Liver (tissue), 9 donors: ENCODE results near the gene HAO1. TPM values are rescaled to one million over a fixed set of nuclear protein-coding genes. Genes with fewer than 3 reads are reported as not detected.

ENCODE experiments used
- DNase-seq: peaks from one replicate; pipeline ENCODE4 v3.0.0-alpha.2; 2017; ENCODE audit warnings: low spot score
- H3K27ac ChIP-seq, 2 donors: one replicate each; pipeline ENCODE4 v1.7.0; 2013; ENCODE audit warnings: inconsistent platforms in 2 of 2, low read length in 2 of 2, control low read depth in 1 of 2, low read depth in 1 of 2, mild to moderate bottlenecking in 1 of 2
- H3K27me3 ChIP-seq, 4 donors: one replicate each; pipeline versions ENCODE4 v1.6.1 to v1.7.0; 2013; ENCODE audit warnings: low read length in 3 of 4, inconsistent platforms in 1 of 4, mild to moderate bottlenecking in 1 of 4, moderate library complexity in 1 of 4; ENCODE audit not compliant: control insufficient read depth in 4 of 4, insufficient read depth in 4 of 4
- H3K36me3 ChIP-seq, 4 donors: one replicate each; pipeline versions ENCODE4 v1.6.1 to v1.7.0; 2013; ENCODE audit warnings: low read length in 3 of 4, mild to moderate bottlenecking in 3 of 4, low read depth in 1 of 4, moderate library complexity in 1 of 4; ENCODE audit not compliant: control insufficient read depth in 4 of 4, insufficient read depth in 3 of 4
- H3K4me1 ChIP-seq, 4 donors: one replicate each; pipeline versions ENCODE4 v1.6.1 to v1.7.0; 2013; ENCODE audit warnings: low read length in 3 of 4, mild to moderate bottlenecking in 3 of 4, moderate library complexity in 1 of 4; ENCODE audit not compliant: control insufficient read depth in 4 of 4, insufficient read depth in 4 of 4
- H3K4me3 ChIP-seq, 3 donors: one replicate each; pipeline versions ENCODE4 v1.6.1 to v1.7.0; 2013; ENCODE audit warnings: low read length in 3 of 3, control low read depth in 1 of 3, low read depth in 1 of 3, mild to moderate bottlenecking in 1 of 3
- H3K9ac ChIP-seq, 2 donors: one replicate each; pipeline ENCODE4 v1.7.0; 2013; ENCODE audit warnings: low read length in 2 of 2, mild to moderate bottlenecking in 2 of 2, moderate library complexity in 2 of 2, control low read depth in 1 of 2, low read depth in 1 of 2
- H3K9me3 ChIP-seq, 4 donors: one replicate each; pipeline versions ENCODE4 v1.6.1 to v1.7.0; 2013; ENCODE audit warnings: low read length in 3 of 4; ENCODE audit not compliant: control insufficient read depth in 4 of 4
- ATF3 ChIP-seq: IDR thresholded peaks from 2 replicates; pipeline ENCODE4 v1.6.1; 2016; ENCODE audit warnings: antibody characterized with exemption
- EGR1 ChIP-seq, 2 donors: IDR thresholded peaks; 2 replicates each; pipeline ENCODE4 v1.6.1; 2016 to 2018; ENCODE audit warnings: antibody characterized with exemption in 2 of 2, low read depth in 2 of 2
- FOXA1 ChIP-seq: IDR thresholded peaks from 2 replicates; pipeline ENCODE4 v1.6.1; 2016; ENCODE audit warnings: antibody characterized with exemption
- FOXA2 ChIP-seq: IDR thresholded peaks from 2 replicates; pipeline ENCODE4 v1.6.1; 2016; ENCODE audit warnings: antibody characterized with exemption
- GABPA ChIP-seq, 2 donors: IDR thresholded peaks in 1 of 2; conservative IDR thresholded peaks in 1 of 2; 2 replicates each; pipeline ENCODE4 v1.6.1; 2016; ENCODE audit warnings: antibody characterized with exemption in 2 of 2, mild to moderate bottlenecking in 1 of 2, moderate library complexity in 1 of 2
- HNF4A ChIP-seq, 2 donors: conservative IDR thresholded peaks; 2 replicates each; pipeline ENCODE4 v1.6.1; 2016; ENCODE audit warnings: antibody characterized with exemption in 2 of 2, mild to moderate bottlenecking in 2 of 2
- HNF4G ChIP-seq: IDR thresholded peaks from 2 replicates; pipeline ENCODE4 v1.6.1; 2016; ENCODE audit warnings: antibody characterized with exemption
- MAX ChIP-seq: IDR thresholded peaks from 2 replicates; pipeline ENCODE4 v1.6.1; 2016; ENCODE audit warnings: antibody characterized with exemption
- NR2F2 ChIP-seq: IDR thresholded peaks from 2 replicates; pipeline ENCODE4 v1.6.1; 2016; ENCODE audit warnings: antibody characterized with exemption
- RAD21 ChIP-seq, 2 donors: IDR thresholded peaks; 2 replicates each; pipeline ENCODE4 v1.6.1; 2016; ENCODE audit warnings: antibody characterized with exemption in 2 of 2, mild to moderate bottlenecking in 2 of 2
- RXRA ChIP-seq, 2 donors: IDR thresholded peaks; 2 replicates each; pipeline ENCODE4 v1.6.1; 2017 to 2018; ENCODE audit warnings: antibody characterized with exemption in 2 of 2, mild to moderate bottlenecking in 1 of 2
- TAF1 ChIP-seq: conservative IDR thresholded peaks from 2 replicates; pipeline ENCODE4 v1.6.1; 2016; ENCODE audit warnings: antibody characterized with exemption, mild to moderate bottlenecking
- YY1 ChIP-seq: IDR thresholded peaks from 2 replicates; pipeline ENCODE4 v1.6.1; 2016; ENCODE audit warnings: antibody characterized with exemption, mild to moderate bottlenecking
- WGBS: extraction: QIAGEN DNeasy Blood & Tissue Kit; methylation state at CpG from one replicate; pipeline ENCODE4 v1.1.7; 2013; 5-methylcytosine and 5-hydroxymethylcytosine counted together
- polyA plus RNA-seq, 2 donors: library from polyadenylated mRNA; stranded (reverse) in 1 of 2; unstranded in 1 of 2; fragments of 200-250 nt in 1 of 2; fragments of >200 nt in 1 of 2; fragmentation: Nextera tagmentation in 1 of 2; extraction: Ambion mirVana in 1 of 2; gene quantifications; one replicate each; pipeline versions ENCODE4 v1.2.1 to v1.2.3, GENCODE V29; 2013 to 2015
- total RNA-seq, 2 donors: library from RNA; depleted of rRNA; stranded (reverse); fragments of >200 nt; gene quantifications; one replicate each; pipeline ENCODE4 v1.2.3, GENCODE V29; 2014
- TF ChIP-seq, protein P1 (sequence below): IDR thresholded peaks from 2 replicates; pipeline ENCODE4 v1.6.1; 2016; ENCODE audit warnings: antibody characterized with exemption, mild to moderate bottlenecking
- TF ChIP-seq, protein P2 (sequence below): fragments of 150-350 bp; IDR thresholded peaks from 2 replicates; pipeline ENCODE4 v1.5.1; 2017; ENCODE audit warnings: improper control_type of control experiment, low read depth, low read length; ENCODE audit not compliant: missing input control
- donor health status: healthy.
- donor health status: healthy.
- donor health status: healthy.
- donor health status: healthy.
- donor health status: healthy.

HAO1 gene
- total and polyA plus RNA-seq, 4 donors = 17.8 to 164 (median 161) TPM

- no peak for TF ChIP-seq FOXA2
- no peak for TF ChIP-seq NR2F2
- TF ChIP-seq EGR1 (IDR thresholded peaks at IDR 0.05; ENCODE audit: low read depth in 2 of 2) = no peak
- peaks cover 3 to 42% (median 21%) of the 10 kb centered on the region in 4 donors for H3K36me3 ChIP-seq
- no peaks in the 10 kb centered on the region for H3K9me3 ChIP-seq
- no peak overlapping the region for H3K4me3 ChIP-seq
- peaks cover 0 to 45% (median 21%) of the 10 kb centered on the region in 4 donors for H3K4me1 ChIP-seq
- DNase-seq = no peak
- H3K9ac ChIP-seq = no peak overlapping the region
- no peaks in the 10 kb centered on the region for H3K27me3 ChIP-seq
- H3K27ac ChIP-seq = no peak overlapping the region
- 73% methylated on average over 4 of the region's 4 CpGs for WGBS
Measured at GRCh38 chr20:7883309-7883708, 56.9 kb downstream of the HAO1 start.

- TF ChIP-seq HNF4G (no peak), GABPA (IDR thresholded peaks at IDR 0.05 in 1 of 2, conservative IDR thresholded peaks at IDR 0.05 in 1 of 2) (no peak), MAX (no peak), ATF3 (no peak), FOXA1 (no peak), EGR1 (IDR thresholded peaks at IDR 0.05; ENCODE audit: low read depth in 2 of 2) (no peak), YY1 (no peak), RXRA (IDR thresholded peaks at IDR 0.05) (no peak), HNF4A (conservative IDR thresholded peaks at IDR 0.05) (no peak), FOXA2 (no peak), TAF1 (no peak), RAD21 (IDR thresholded peaks at IDR 0.05) (no peak), NR2F2 (no peak)
- TF ChIP-seq, protein P1, sequence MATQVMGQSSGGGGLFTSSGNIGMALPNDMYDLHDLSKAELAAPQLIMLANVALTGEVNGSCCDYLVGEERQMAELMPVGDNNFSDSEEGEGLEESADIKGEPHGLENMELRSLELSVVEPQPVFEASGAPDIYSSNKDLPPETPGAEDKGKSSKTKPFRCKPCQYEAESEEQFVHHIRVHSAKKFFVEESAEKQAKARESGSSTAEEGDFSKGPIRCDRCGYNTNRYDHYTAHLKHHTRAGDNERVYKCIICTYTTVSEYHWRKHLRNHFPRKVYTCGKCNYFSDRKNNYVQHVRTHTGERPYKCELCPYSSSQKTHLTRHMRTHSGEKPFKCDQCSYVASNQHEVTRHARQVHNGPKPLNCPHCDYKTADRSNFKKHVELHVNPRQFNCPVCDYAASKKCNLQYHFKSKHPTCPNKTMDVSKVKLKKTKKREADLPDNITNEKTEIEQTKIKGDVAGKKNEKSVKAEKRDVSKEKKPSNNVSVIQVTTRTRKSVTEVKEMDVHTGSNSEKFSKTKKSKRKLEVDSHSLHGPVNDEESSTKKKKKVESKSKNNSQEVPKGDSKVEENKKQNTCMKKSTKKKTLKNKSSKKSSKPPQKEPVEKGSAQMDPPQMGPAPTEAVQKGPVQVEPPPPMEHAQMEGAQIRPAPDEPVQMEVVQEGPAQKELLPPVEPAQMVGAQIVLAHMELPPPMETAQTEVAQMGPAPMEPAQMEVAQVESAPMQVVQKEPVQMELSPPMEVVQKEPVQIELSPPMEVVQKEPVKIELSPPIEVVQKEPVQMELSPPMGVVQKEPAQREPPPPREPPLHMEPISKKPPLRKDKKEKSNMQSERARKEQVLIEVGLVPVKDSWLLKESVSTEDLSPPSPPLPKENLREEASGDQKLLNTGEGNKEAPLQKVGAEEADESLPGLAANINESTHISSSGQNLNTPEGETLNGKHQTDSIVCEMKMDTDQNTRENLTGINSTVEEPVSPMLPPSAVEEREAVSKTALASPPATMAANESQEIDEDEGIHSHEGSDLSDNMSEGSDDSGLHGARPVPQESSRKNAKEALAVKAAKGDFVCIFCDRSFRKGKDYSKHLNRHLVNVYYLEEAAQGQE = no peak
- TF ChIP-seq, protein P2, sequence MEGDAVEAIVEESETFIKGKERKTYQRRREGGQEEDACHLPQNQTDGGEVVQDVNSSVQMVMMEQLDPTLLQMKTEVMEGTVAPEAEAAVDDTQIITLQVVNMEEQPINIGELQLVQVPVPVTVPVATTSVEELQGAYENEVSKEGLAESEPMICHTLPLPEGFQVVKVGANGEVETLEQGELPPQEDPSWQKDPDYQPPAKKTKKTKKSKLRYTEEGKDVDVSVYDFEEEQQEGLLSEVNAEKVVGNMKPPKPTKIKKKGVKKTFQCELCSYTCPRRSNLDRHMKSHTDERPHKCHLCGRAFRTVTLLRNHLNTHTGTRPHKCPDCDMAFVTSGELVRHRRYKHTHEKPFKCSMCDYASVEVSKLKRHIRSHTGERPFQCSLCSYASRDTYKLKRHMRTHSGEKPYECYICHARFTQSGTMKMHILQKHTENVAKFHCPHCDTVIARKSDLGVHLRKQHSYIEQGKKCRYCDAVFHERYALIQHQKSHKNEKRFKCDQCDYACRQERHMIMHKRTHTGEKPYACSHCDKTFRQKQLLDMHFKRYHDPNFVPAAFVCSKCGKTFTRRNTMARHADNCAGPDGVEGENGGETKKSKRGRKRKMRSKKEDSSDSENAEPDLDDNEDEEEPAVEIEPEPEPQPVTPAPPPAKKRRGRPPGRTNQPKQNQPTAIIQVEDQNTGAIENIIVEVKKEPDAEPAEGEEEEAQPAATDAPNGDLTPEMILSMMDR = no peak
- Histone ChIP-seq H3K36me3 (peaks cover 3 to 42% (median 20%) of the 10 kb centered on the region in 4 donors), H3K9me3 (no peaks in the 10 kb centered on the region), H3K4me1 (peaks cover 0 to 45% (median 21%) of the 10 kb centered on the region in 4 donors), H3K27me3 (no peaks in the 10 kb centered on the region), H3K9ac (no peak overlapping the region), H3K4me3 (no peak overlapping the region), H3K27ac (no peak overlapping the region)
- DNase-seq = no peak
- WGBS = 89% methylated on average over 4 of the region's 4 CpGs
Measured at GRCh38 chr20:7882076-7882475, 58.2 kb downstream of the HAO1 start.
